GM18502 (cell line): ENCODE data around the gene TMEM163.
"Not testable (repeated sequence)": the region's sequence is repeated elsewhere in the genome, so short reads cannot be mapped to it uniquely, and the experiment has no call there.

ENCODE experiments used
- ATAC-seq: cut with Tn5 transposase; IDR thresholded peaks from one replicate; pipeline ENCODE4 v1.9.1; 2021; ENCODE audit warnings: mild to moderate bottlenecking; ENCODE audit not compliant: unreplicated experiment, poor library complexity

Gene TMEM163

GRCh38 chr2:134583997-134584520, 134.7 kb downstream of the TMEM163 start:
- no peak for ATAC-seq

GRCh38 chr2:134583462-134583861, 135.3 kb downstream of the TMEM163 start:
- ATAC-seq = no peak

- ATAC-seq = peak; percentile 41
Measured at GRCh38 chr2:134582547-134582899, 136.3 kb downstream of the TMEM163 start.

- ATAC-seq = peak; percentile 83
Measured at GRCh38 chr2:134581877-134582546, 136.8 kb downstream of the TMEM163 start.

GRCh38 chr2:134578316-134578715, 140.5 kb downstream of the TMEM163 start:
- ATAC-seq = no peak

GRCh38 chr2:134576478-134576877, 142.3 kb downstream of the TMEM163 start:
- ATAC-seq = no peak

GRCh38 chr2:134575888-134576287, 142.9 kb downstream of the TMEM163 start:
- ATAC-seq = no peak

GRCh38 chr2:134574611-134575330, 144.0 kb downstream of the TMEM163 start:
- ATAC-seq = no peak

- no peak for ATAC-seq
Measured at GRCh38 chr2:134573724-134574123, 145.1 kb downstream of the TMEM163 start.

GRCh38 chr2:134573085-134573370, 145.8 kb downstream of the TMEM163 start:
- ATAC-seq = no peak

GRCh38 chr2:134572314-134573084, 146.3 kb downstream of the TMEM163 start:
- no peak for ATAC-seq

GRCh38 chr2:134570676-134571075, 148.1 kb downstream of the TMEM163 start:
- ATAC-seq = no peak

GRCh38 chr2:134568413-134568812, 150.4 kb downstream of the TMEM163 start:
- ATAC-seq = no peak

GRCh38 chr2:134567666-134568065, 151.1 kb downstream of the TMEM163 start:
- no peak for ATAC-seq

GRCh38 chr2:134564955-134565354, 153.8 kb downstream of the TMEM163 start:
- ATAC-seq = not testable (repeated sequence)

GRCh38 chr2:134564549-134564948, 154.3 kb downstream of the TMEM163 start:
- peak; percentile 47 for ATAC-seq

GRCh38 chr2:134558208-134558830, 160.5 kb downstream of the TMEM163 start:
- no peak for ATAC-seq

- no peak for ATAC-seq
Measured at GRCh38 chr2:134555411-134555810, 163.4 kb downstream of the TMEM163 start.

- no peak for ATAC-seq
Measured at GRCh38 chr2:134553657-134554056, 165.1 kb downstream of the TMEM163 start.

GRCh38 chr2:134550566-134551164, 168.1 kb downstream of the TMEM163 start:
- no peak for ATAC-seq
